Caki2 (cell line): ENCODE data around the gene FLNB. TPM values are rescaled to one million over a fixed set of nuclear protein-coding genes. Genes with fewer than 3 reads are reported as not detected.
"Not testable (repeated sequence)": the region's sequence is repeated elsewhere in the genome, so short reads cannot be mapped to it uniquely, and the experiment has no call there.

Source experiments
- DNase-seq: peaks from one replicate; pipeline ENCODE4 v3.0.0-alpha.2; 2015; ENCODE audit warnings: low read depth
- in situ Hi-C: cut with HindIII; loops from 2 replicates; pipeline ENCODE4 v1.10.0; 2016; ENCODE audit warnings: low sequenced_read_pairs, low pct_unique_long_range_greater_than_20kb, mixed read lengths
- total RNA-seq: library from RNA; depleted of rRNA; stranded (reverse); fragments of >200 nt; shearing (Covaris generic); gene quantifications from 2 replicates; pipeline ENCODE4 v1.2.3, GENCODE V29; 2014; ENCODE audit warnings: low replicate concordance

Gene FLNB
- total RNA-seq, 1 experiment from 2014 or later = 197 TPM

- in situ Hi-C loops = no loop called here
- no peak for DNase-seq
These were observed 182.7 kb downstream of the FLNB start for GRCh38 chr3:58190882-58191281.

GRCh38 chr3:58191361-58191991 is 183.3 kb downstream of the FLNB start:
- in situ Hi-C loops = no loop called here
- DNase-seq = no peak

GRCh38 chr3:58192069-58192468 is 183.8 kb downstream of the FLNB start:
- in situ Hi-C loops = no loop called here
- no peak for DNase-seq

- in situ Hi-C loops = no loop called here
- DNase-seq = no peak
These were observed 185.6 kb downstream of the FLNB start for GRCh38 chr3:58193682-58194407.

GRCh38 chr3:58197588-58197987 is 189.4 kb downstream of the FLNB start:
- no peak for DNase-seq
- in situ Hi-C loops = no loop called here

- in situ Hi-C loops = no loop called here
- DNase-seq = no peak
These were observed 190.1 kb downstream of the FLNB start for GRCh38 chr3:58198362-58198761.

GRCh38 chr3:58198804-58199203 is 190.6 kb downstream of the FLNB start:
- in situ Hi-C loops = no loop called here
- no peak for DNase-seq

GRCh38 chr3:58200121-58200709 is 192.0 kb downstream of the FLNB start:
- in situ Hi-C loops = no loop called here

GRCh38 chr3:58200846-58201355 is 192.7 kb downstream of the FLNB start:
- in situ Hi-C loops = no loop called here

More at GRCh38 chr3:58200121-58200709, 192.0 kb downstream of the FLNB start:
- no peak for DNase-seq

GRCh38 chr3:58201451-58201850 is 193.2 kb downstream of the FLNB start:
- in situ Hi-C loops, DNase-seq: not testable (repeated sequence)

More at GRCh38 chr3:58200846-58201355, 192.7 kb downstream of the FLNB start:
- no peak for DNase-seq

- no peak for DNase-seq
- in situ Hi-C loops = no loop called here
These were observed 194.7 kb downstream of the FLNB start for GRCh38 chr3:58202917-58203360.

GRCh38 chr3:58203541-58203940 is 195.3 kb downstream of the FLNB start:
- in situ Hi-C loops = no loop called here

GRCh38 chr3:58204720-58205119 is 196.5 kb downstream of the FLNB start:
- no peak for DNase-seq
- in situ Hi-C loops = no loop called here

More at GRCh38 chr3:58203541-58203940, 195.3 kb downstream of the FLNB start:
- DNase-seq = no peak

GRCh38 chr3:58205981-58206380 is 197.8 kb downstream of the FLNB start:
- no peak for DNase-seq
- in situ Hi-C loops = no loop called here

GRCh38 chr3:58206406-58207011 is 198.3 kb downstream of the FLNB start:
- DNase-seq = no peak
- in situ Hi-C loops = no loop called here

GRCh38 chr3:58207954-58208353 is 199.7 kb downstream of the FLNB start:
- in situ Hi-C loops = no loop called here
- DNase-seq = no peak

GRCh38 chr3:58209933-58210332 is 201.7 kb downstream of the FLNB start:
- in situ Hi-C loops = no loop called here
- no peak for DNase-seq

- no peak for DNase-seq
These were observed 202.7 kb downstream of the FLNB start, which contains the start of gene DNASE1L3 for GRCh38 chr3:58210761-58211460. Gene DNASE1L3, minus strand, starts transcription at chr3:58210972. Its CDS starts 66 bp downstream, at chr3:58210906.

More at GRCh38 chr3:58210761-58211460, 202.7 kb downstream of the FLNB start, which contains the start of gene DNASE1L3:
- in situ Hi-C loops = no loop called here
